NCI-H187 treated with DMSO at 0.1 percent for 48 hours (cell line): ENCODE data around the gene NINJ1.
"Not testable (repeated sequence)": the region's sequence is repeated elsewhere in the genome, so short reads cannot be mapped to it uniquely, and the experiment has no call there.

Experiments used
- DNase-seq: peaks from one replicate; lab custom pipeline; 2025; lab: John Stamatoyannopoulos, UW

The NINJ1 gene

DNA sequence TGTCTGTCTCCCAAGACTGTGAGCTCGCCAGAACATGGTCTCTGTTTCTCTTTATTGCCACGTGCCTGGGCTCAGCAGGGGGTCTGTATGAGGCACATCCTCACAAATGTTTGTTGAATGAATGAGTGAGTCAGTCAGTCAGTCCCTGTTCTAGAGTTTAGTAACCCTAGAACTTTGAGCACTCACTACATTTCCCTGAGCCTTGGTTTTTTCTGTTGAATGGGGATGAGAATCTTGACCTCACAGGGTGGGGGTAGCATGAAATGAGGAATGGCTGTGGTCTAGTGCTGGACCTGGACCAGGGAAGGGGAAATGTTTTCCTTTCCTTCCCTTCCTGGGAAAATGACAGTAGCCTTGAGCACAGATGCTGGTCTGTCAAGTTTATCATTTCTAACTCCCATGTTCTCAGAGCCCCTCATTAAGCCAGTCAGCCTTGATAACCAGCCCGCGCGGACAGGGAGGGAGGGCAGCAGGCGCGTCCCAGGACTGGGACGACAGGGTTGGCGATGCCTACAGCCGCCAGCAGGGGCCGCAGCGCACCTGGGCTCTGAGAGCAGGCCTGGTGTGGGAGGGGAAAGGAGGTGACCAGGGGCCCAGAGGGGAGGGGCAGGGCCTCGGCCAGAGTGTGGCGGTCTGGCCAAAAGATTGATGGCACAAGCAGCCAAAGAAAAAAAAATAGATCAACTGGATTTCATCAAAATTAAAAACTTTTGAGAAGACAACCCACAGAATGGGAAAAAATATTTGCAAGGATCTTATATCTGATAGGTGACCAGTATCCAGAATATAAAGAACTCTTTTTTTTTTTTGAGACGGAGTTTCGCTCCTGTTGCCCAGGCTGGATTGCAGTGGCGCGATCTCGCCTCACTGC is 25.8 kb upstream of the NINJ1 start:
- DNase-seq: no peak

DNA sequence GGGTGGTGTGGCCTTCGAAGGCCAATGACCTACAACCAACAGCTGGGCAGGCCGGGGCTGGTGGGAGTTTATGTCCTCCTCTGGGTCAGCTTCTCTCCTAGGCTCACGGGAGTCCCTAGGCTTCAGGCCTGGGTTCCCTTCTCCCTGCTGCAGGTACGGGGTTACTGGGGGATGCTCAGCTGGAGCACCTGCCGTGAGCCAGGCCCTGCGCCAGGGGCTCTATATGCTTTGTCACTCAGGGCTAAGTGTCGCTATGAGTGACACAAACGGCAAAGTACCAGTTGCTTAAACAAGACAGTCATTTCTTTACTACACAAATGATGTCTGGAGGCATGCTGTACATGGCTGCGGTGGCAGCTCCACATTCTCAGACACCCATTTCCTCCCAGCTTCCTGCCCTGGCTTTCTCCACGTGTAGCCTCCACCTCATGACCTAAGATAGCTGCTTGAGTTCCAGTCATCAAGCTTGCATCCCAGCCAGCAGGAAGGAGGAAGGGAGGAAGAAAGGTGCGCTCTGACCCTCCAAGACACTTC is 22.5 kb upstream of the NINJ1 start:
- DNase-seq: no peak

GRCh38 chr9:93155716-93156474 is 21.8 kb upstream of the NINJ1 start:
- no peak for DNase-seq

DNA sequence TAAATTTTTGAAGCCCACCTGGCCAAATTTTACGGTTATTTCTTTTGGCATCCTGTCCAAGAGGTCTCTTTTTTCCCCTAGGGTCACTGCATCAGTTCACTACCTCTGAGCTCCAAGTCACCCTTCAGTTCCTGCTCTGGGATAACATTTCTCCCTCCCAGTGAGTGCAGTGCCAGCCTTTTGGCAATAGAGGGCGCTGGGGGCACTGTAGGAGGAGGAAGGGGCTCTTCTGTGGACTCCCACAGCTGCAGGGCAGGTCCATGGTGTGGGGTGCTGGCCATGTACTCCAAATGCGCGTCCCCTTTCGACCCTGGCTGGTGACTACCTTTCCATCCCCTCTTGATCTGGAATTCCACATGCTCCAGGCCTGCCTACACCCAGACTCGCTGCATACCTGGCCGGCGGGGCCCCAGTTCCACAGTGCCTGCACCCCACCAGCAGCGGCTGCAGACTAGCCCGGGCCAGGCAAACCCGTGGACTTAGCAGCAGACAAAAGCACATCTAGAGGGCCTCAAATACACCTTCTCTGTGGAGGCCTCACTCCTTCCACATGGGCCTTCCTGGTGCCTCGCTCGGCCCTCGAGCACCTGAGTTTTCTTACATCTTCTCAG is 20.3 kb upstream of the NINJ1 start:
- no peak for DNase-seq

DNA sequence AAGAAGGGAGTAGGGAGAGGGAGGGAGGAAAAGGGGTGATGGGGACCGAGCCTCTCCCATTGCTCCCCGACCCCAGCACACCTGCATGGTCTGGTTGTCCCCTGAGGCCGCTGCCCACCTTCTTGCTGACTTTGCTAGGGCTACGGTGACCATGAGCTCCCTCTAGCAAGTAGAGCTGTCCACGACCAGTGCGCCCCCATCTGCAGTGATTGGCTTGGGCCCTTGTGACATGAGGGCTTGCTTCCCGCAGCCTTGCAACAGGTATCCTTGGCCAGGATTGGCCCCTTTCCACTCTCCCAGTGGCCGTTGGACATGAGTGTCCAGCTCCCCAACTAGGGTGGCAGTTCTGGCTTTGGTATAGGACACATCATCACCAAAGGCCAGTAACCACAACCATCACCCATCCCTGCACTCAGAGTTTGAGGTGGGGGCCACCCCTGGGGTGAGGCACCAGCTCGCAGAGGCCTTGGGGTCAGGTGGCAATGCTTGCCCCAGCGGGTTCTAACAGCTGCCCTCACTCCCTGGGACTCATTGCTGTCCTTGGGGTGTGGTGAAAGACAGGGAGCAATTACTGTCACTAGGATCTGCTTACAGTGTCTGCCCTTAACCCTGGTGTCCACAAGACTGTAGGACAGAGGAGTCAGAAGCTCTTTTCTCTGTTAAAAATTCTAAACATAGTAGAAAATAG is 17.2 kb upstream of the NINJ1 start:
- no peak for DNase-seq

DNA sequence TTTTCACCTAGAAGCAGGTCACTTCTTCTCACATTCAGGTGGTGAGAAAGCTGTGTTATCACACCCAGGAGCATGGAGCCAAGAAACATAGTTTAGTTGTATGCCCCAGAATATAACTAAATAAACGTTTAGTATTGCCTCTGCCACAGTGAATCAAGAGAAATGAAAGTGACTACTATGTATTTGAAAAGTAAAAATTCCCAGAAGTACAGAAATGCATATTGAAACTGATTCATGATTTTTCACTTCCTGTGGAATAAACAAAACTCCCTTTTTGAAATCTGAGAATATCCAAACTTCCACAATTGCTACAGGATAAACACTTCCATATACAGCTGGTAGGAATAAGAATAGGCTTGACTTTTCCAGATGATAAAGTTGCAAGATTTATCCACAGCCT is 15.3 kb upstream of the NINJ1 start:
- DNase-seq: no peak

DNA sequence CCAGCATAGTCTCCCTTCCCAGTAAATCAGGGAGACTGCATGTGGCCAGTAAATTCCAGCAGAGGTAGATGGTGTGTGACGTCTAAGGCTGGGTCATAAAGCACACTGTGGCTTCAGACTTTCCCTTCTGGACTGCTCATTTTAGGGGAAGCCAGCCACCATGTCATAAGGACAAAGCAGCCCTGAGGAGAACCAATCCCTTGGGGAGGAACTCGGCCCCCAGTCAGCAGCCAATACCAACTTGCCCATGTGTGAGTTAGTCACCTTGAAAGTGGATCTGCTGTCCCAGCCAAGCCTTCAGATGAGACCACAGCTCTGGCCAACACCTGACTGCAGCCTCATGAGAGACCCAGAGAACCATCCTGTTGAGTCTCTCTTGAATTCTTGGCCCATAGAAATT is 14.7 kb upstream of the NINJ1 start:
- DNase-seq: no peak

- no peak for DNase-seq
Observed at GRCh38 chr9:93147632-93148031, 13.6 kb upstream of the NINJ1 start.

DNA sequence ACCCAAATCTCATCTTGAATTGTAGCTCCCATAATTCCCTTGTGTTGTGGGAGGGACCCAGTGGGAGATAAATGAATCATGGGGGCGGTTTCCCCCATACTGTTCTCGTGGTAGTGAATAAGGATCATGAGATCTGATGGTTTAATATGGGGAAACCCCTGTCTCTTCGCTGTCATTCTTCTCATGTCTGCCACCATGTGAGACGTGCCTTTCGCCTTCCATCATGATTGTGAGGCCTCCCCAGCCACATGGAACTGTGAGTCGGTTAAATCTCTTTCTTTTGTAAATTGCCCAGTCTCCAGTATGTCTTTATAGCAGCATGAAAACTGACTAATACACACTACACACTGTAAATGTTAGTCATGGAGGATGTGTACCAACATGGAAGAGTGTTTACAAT is 12.6 kb upstream of the NINJ1 start:
- not testable (repeated sequence) for DNase-seq

DNA sequence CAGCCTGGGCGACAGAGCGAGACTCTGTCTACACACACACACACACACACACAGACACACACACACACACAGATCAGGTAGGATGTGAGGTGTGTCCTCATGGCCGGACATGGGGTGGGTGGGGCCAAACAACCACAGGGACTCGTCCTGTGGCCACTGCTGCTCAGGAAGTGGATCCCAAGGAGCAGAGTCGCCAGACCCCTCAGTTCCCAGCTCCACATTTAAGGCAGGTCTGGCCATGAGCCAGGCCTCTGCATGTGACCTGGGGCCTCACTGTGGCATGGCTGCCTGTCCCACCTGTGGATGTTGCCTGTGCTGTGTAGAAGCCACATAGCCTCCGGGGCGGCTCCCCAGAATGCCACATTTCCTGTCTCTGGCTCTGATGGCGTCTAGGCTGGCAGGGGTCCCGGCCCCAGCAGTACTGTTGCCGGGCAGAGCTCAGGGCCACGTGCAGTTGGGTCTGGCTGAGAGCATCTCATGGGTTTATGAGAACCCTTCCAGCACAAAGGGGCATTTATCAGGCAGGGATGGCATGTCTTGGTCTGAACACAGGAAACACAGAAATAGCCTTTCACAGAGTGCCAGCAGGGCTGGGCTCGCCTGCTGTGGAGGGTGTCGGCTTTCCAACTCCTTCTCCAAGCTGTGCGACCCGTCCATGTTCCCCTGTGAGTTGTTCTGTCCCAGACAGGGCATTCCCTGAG is 9.9 kb upstream of the NINJ1 start:
- no peak for DNase-seq

- DNase-seq: no peak
Observed at GRCh38 chr9:93141771-93142483, 7.9 kb upstream of the NINJ1 start.

GRCh38 chr9:93139365-93140182 is 5.5 kb upstream of the NINJ1 start:
- DNase-seq: no peak

GRCh38 chr9:93138171-93138764 is 4.2 kb upstream of the NINJ1 start:
- DNase-seq: no peak

GRCh38 chr9:93137362-93137761 is 3.3 kb upstream of the NINJ1 start:
- no peak for DNase-seq

DNA sequence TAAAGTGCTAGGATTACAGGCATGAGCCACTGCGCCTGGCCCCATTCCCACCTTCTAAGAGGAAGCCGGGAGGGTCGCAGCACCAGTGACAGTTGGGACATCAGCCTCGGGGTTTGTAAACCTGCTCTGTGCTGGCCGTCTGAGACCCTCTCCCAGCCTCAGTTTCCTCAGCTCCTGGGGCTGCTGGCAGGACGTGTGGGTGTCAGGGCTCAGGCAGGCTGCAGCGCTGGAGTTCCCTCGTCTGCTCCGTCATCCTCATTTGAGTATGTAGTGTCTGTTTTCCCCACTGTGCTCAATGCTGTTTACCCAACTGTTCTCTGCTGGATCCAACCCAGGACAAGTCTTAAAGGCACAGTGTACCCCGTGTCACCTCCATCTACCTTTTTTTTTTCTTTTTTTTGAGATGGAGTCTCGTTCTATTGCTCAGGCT is 2.0 kb upstream of the NINJ1 start:
- no peak for DNase-seq

DNA sequence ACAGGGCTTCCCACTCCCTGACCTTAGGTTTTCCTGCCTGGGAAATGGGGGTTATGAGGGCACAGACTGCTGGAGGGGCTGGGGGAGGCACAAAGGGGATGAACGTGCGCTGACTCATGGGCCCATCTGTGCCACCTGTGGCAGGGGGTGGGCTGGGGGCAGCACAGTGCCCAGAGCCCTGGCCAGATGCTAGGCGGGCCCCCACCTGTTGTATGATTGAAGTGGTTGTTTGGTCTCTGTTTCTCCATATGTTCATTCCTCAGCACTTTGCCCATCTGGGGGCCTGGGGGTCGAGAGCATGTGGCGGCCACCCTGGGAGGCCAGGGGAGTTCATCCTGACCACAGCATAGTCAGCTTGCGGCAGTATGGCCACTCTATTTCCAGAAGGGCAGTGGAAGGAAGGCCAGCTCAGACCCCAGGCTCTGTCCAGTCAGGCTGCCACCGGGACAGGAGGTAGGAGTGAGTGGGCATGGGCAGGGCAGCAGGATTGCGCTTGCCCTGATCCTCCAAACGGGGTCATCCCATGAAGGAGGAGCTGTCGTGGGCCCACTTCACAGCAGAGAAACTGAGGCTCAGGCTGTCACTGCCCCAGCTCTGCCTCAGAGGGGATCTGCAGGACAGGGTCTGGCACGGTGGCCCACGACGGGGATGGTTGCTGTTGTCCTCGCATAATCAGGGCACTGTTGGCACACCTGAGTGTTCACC is 841 bp upstream of the NINJ1 start:
- no peak for DNase-seq

DNA sequence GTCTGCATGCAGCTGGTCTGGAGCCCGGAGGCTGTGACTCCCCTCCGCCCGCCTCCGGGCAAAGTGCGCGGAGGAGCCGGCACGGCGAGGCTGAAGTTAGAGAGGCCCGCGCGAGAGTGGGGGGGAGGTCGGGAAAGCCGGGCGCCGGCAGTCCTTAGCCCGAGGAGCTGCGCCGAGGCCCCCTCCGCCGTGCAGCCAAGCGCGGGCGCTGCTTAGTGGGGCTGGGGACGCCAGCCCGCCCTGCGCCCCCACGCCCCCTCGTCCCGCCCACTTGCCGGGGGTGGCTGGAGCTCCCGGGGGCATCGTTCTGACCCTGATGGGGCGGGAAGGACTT is 403 bp downstream of the NINJ1 start:
- DNase-seq: no peak

- no peak for DNase-seq
Observed at GRCh38 chr9:93132946-93133680, 938 bp downstream of the NINJ1 start.
